GM23338 (cell line): ENCODE data around the gene CEP170B. TPM values are rescaled to one million over a fixed set of nuclear protein-coding genes. Genes with fewer than 3 reads are reported as not detected.

Source experiments
- ATAC-seq: fragments of 200-7000 bp; cut with Tn5 transposase; 3 replicates; pipeline ENCODE4 v1.9.1; 2020
- DNase-seq: peaks from one replicate; pipeline ENCODE4 v3.0.0-alpha.2; 2015; ENCODE audit warnings: low spot score
- H2AFZ ChIP-seq: fragments of 200-600 bp; sonication (generic); 2 replicates; pipeline ENCODE4 v1.8.0; 2016; ENCODE audit warnings: antibody characterized with exemption, mild to moderate bottlenecking, moderate library complexity
- H3F3A ChIP-seq: fragments of 200-600 bp; sonication (generic); replicated peaks from 2 replicates; pipeline ENCODE4 v1.8.0; 2017; ENCODE audit warnings: antibody characterized with exemption, mixed run types, low read depth
- H3K27ac ChIP-seq: fragments of 200-600 bp; sonication (generic); 2 replicates; pipeline ENCODE4 v1.6.1; 2016; ENCODE audit warnings: low read depth
- H3K27me3 ChIP-seq: fragments of 200-600 bp; sonication (generic); 2 replicates; pipeline ENCODE4 v1.8.0; 2016; ENCODE audit warnings: mild to moderate bottlenecking, mixed run types, moderate library complexity; ENCODE audit not compliant: insufficient read depth
- H3K36me3 ChIP-seq: fragments of 200-600 bp; sonication (generic); 2 replicates; pipeline ENCODE4 v1.8.0; 2016; ENCODE audit warnings: mild to moderate bottlenecking; ENCODE audit not compliant: insufficient read depth
- H3K4me1 ChIP-seq: fragments of 200-600 bp; sonication (generic); 2 replicates; pipeline ENCODE4 v1.8.0; 2016; ENCODE audit warnings: mild to moderate bottlenecking, moderate library complexity; ENCODE audit not compliant: insufficient read depth
- H3K4me2 ChIP-seq: fragments of 200-600 bp; sonication (generic); 2 replicates; pipeline ENCODE4 v1.7.1; 2017; ENCODE audit warnings: mixed run types
- H3K4me3 ChIP-seq: fragments of 200-600 bp; sonication (generic); 2 replicates; pipeline ENCODE4 v1.6.1; 2016; ENCODE audit warnings: mixed run types
- H3K79me2 ChIP-seq: fragments of 200-600 bp; sonication (generic); replicated peaks from 2 replicates; pipeline ENCODE4 v1.8.0; 2017; ENCODE audit warnings: mild to moderate bottlenecking; ENCODE audit not compliant: insufficient read depth
- H3K9me2 ChIP-seq: fragments of 200-600 bp; sonication (generic); 2 replicates; pipeline ENCODE4 v1.8.0; 2017; ENCODE audit not compliant: insufficient read depth
- H4K20me1 ChIP-seq: fragments of 200-600 bp; sonication (generic); replicated peaks from 2 replicates; pipeline ENCODE4 v1.8.0; 2017; ENCODE audit warnings: mild to moderate bottlenecking; ENCODE audit not compliant: insufficient read depth
- H3K27ac Mint-ChIP-seq: 2 replicates; pipeline ENCODE4 v1.8.0; 2020; ENCODE audit warnings: inconsistent platforms, mild to moderate bottlenecking, moderate library complexity, mixed read lengths
- H3K27me3 Mint-ChIP-seq: 3 replicates; pipeline ENCODE4 v1.8.0; 2022; ENCODE audit warnings: low read depth, mild to moderate bottlenecking, moderate library complexity, mixed read lengths, inconsistent platforms; ENCODE audit not compliant: insufficient read depth, poor library complexity
- H3K36me3 Mint-ChIP-seq: 3 replicates; pipeline ENCODE4 v1.8.0; 2021; ENCODE audit warnings: low read depth, mild to moderate bottlenecking, inconsistent platforms, moderate library complexity, mixed read lengths
- H3K4me1 Mint-ChIP-seq: 3 replicates; pipeline ENCODE4 v1.8.0; 2020; ENCODE audit warnings: mild to moderate bottlenecking, inconsistent platforms, mixed read lengths
- H3K4me3 Mint-ChIP-seq: 3 replicates; pipeline ENCODE4 v1.8.0; 2021; ENCODE audit warnings: moderate library complexity, mild to moderate bottlenecking, inconsistent platforms, mixed read lengths
- H3K9me3 Mint-ChIP-seq: 3 replicates; pipeline ENCODE4 v1.8.0; 2020; ENCODE audit warnings: moderate library complexity, mild to moderate bottlenecking, inconsistent platforms, mixed read lengths
- CREB1 ChIP-seq: fragments of 250-450 bp; sonication (Bioruptor Pico); IDR thresholded peaks from 2 replicates; pipeline ENCODE4 v1.5.0; 2020; ENCODE audit warnings: low read depth, mild to moderate bottlenecking, moderate library complexity
- CTCF ChIP-seq, 2 experiments: fragments of 200-600 bp in 1 of 2; sonication (generic) in 1 of 2; conservative IDR thresholded peaks; 2 replicates each; pipeline versions ENCODE4 v1.5.1 to v1.6.1; 2016 to 2017; ENCODE audit warnings: antibody characterized with exemption in 2 of 2, low read depth in 2 of 2, mild to moderate bottlenecking in 2 of 2, moderate library complexity in 1 of 2
- ETS1 ChIP-seq: IDR thresholded peaks from 2 replicates; pipeline ENCODE4 v1.6.1; 2016; ENCODE audit warnings: antibody characterized with exemption
- EZH2 ChIP-seq: fragments of 200-600 bp; sonication (generic); IDR thresholded peaks from one replicate; pipeline ENCODE4 v1.8.0; 2017; ENCODE audit warnings: antibody characterized with exemption, mild to moderate bottlenecking, low read depth; ENCODE audit not compliant: unreplicated experiment
- EZH2phosphoT487 ChIP-seq: fragments of 200-600 bp; sonication (generic); IDR thresholded peaks from one replicate; pipeline ENCODE4 v1.8.1; 2018; ENCODE audit warnings: antibody characterized with exemption; ENCODE audit not compliant: unreplicated experiment
- NANOG ChIP-seq: IDR thresholded peaks from 2 replicates; pipeline ENCODE4 v1.6.1; 2016; ENCODE audit warnings: antibody characterized with exemption, borderline replicate concordance
- ZNF114 ChIP-seq: fragments of 250-450 bp; sonication (Bioruptor Pico); IDR thresholded peaks from 2 replicates; pipeline ENCODE4 v1.5.0; 2020; ENCODE audit warnings: mild to moderate bottlenecking, moderate library complexity
- ZNF331 ChIP-seq: fragments of 250-450 bp; sonication (Bioruptor Pico); IDR thresholded peaks from 2 replicates; pipeline ENCODE4 v1.5.0; 2020; ENCODE audit warnings: low read depth, mild to moderate bottlenecking, moderate library complexity
- ZNF462 ChIP-seq: fragments of 250-450 bp; sonication (Bioruptor Pico); IDR thresholded peaks from 2 replicates; pipeline ENCODE4 v1.5.0; 2020; ENCODE audit warnings: mild to moderate bottlenecking, moderate library complexity
- polyA plus RNA-seq: library from polyadenylated mRNA; unstranded; fragments of >200 nt; fragmentation: Nextera tagmentation; extraction: Ambion mirVana; gene quantifications from 2 replicates; pipeline ENCODE4 v1.2.1, GENCODE V29; 2016
- total RNA-seq: library from RNA; depleted of rRNA; stranded (reverse); fragments of >200 nt; shearing (Covaris generic); gene quantifications from 2 replicates; pipeline ENCODE4 v1.2.3, GENCODE V29; 2014

CEP170B gene
- total and polyA plus RNA-seq, 2 experiments from 2014 or later, result 4.6 to 37.1 TPM

GRCh38 chr14:104876251-104876699 lies 11.2 kb downstream of the CEP170B start (continued):
- TF ChIP-seq ZNF462 (no peak), EZH2 (no peak)

GRCh38 chr14:104877066-104877805 lies 12.2 kb downstream of the CEP170B start:
- Mint-ChIP-seq H3K9me3 (no peaks in the 10 kb centered on the region), H3K36me3 (peaks cover 8% of the 10 kb centered on the region; the same call in 1 of the 3 replicates), H3K27ac (no peak overlapping the region), H3K4me1 (peaks cover 19% of the 10 kb centered on the region), H3K27me3 (peaks cover 11% of the 10 kb centered on the region), H3K4me3 (no peak overlapping the region)
- Histone ChIP-seq H3K4me1 (no peaks in the 10 kb centered on the region; the same call in 1 of the 2 replicates), H3K9me2 (no peaks in the 10 kb centered on the region), H2AFZ (no peak overlapping the region), H4K20me1 (no peaks in the 10 kb centered on the region; the same call in 1 of the 2 replicates), H3K27ac (no peak overlapping the region), H3K27me3 (no peaks in the 10 kb centered on the region), H3K79me2 (peaks cover 6% of the 10 kb centered on the region; the same call in 1 of the 2 replicates), H3F3A (no peaks in the 10 kb centered on the region), H3K36me3 (no peaks in the 10 kb centered on the region), H3K4me3 (no peak overlapping the region), H3K4me2 (no peak overlapping the region)
- DNase-seq (no peak), ATAC-seq (no peak)
- TF ChIP-seq ZNF331 (CRISPR knock-in tag) (no peak), EZH2 (no peak), ZNF114 (CRISPR knock-in tag) (no peak), NANOG (no peak), EZH2phosphoT487 (no peak), CTCF (conservative IDR thresholded peaks at IDR 0.05; ENCODE audit: low read depth in 2 of 2) (no peak), CREB1 (CRISPR knock-in tag) (no peak), ETS1 (no peak)
